Kidney epithelial cell (primary cell): ENCODE results near the gene C6orf47. TPM values are rescaled to one million over a fixed set of nuclear protein-coding genes. Genes with fewer than 3 reads are reported as not detected.

ENCODE experiments used
- DNase-seq: peaks from one replicate; pipeline ENCODE4 v3.0.0-alpha.2; 2010; ENCODE audit warnings: low read depth
- H3K27me3 ChIP-seq: 2 replicates; pipeline ENCODE4 v1.6.0; 2011; ENCODE audit warnings: low read length; ENCODE audit not compliant: control insufficient read depth, insufficient read depth
- H3K36me3 ChIP-seq: 2 replicates; pipeline ENCODE4 v1.5.1; 2011; ENCODE audit warnings: low read length; ENCODE audit not compliant: control insufficient read depth, insufficient read depth
- H3K4me3 ChIP-seq: 2 replicates; pipeline ENCODE4 v1.5.1; 2011; ENCODE audit warnings: low read depth, mild to moderate bottlenecking, control low read depth, low read length
- CTCF ChIP-seq: IDR thresholded peaks from 2 replicates; pipeline ENCODE4 v1.5.1; 2011; ENCODE audit warnings: mild to moderate bottlenecking, moderate library complexity, low read length, control low read depth, inconsistent platforms; ENCODE audit not compliant: insufficient read depth, poor library complexity, severe bottlenecking
- total RNA-seq: library from RNA; depleted of rRNA; stranded (reverse); fragments of >200 nt; gene quantifications from 2 replicates; pipeline ENCODE4 v1.2.3, GENCODE V29; 2015

The C6orf47 gene
- total RNA-seq, 1 donor from 2014 or later, result 24.9 TPM

- DNase-seq, result no peak
- no peak overlapping the region for H3K4me3 ChIP-seq
These were observed 23.0 kb upstream of the C6orf47 start for GRCh38 chr6:31683591-31683990.

GRCh38 chr6:31681135-31681671 lies 20.6 kb upstream of the C6orf47 start:
- Histone ChIP-seq H3K36me3 (no peaks in the 10 kb centered on the region), H3K4me3 (peak overlapping the region; percentile 14), H3K27me3 (no peaks in the 10 kb centered on the region)
- TF ChIP-seq CTCF, result no peak
- DNase-seq, result peak; percentile 26

More at GRCh38 chr6:31683591-31683990, 23.0 kb upstream of the C6orf47 start:
- H3K27me3 ChIP-seq, result no peaks in the 10 kb centered on the region
- H3K36me3 ChIP-seq, result no peaks in the 10 kb centered on the region
- no peak for TF ChIP-seq CTCF

GRCh38 chr6:31680226-31681134 lies 19.9 kb upstream of the C6orf47 start, which contains the start of gene LY6G5C:
LY6G5C (minus strand) TSS chr6:31681067; CDS start chr6:31680373, 694 bp downstream.
- TF ChIP-seq CTCF, result peak; percentile 88
- peak; percentile 59 for DNase-seq
- Histone ChIP-seq H3K27me3 (no peaks in the 10 kb centered on the region), H3K36me3 (no peaks in the 10 kb centered on the region), H3K4me3 (peak within 1 kb of the TSS; percentile 14)

GRCh38 chr6:31677955-31678354 lies 17.4 kb upstream of the C6orf47 start:
- TF ChIP-seq CTCF, result no peak
- peaks cover 1% of the 10 kb centered on the region for H3K36me3 ChIP-seq
- no peak for DNase-seq

GRCh38 chr6:31676904-31677303 lies 16.3 kb upstream of the C6orf47 start:
- H3K4me3 ChIP-seq, result no peak overlapping the region
- H3K27me3 ChIP-seq, result no peaks in the 10 kb centered on the region
- peaks cover 1% of the 10 kb centered on the region for H3K36me3 ChIP-seq
- TF ChIP-seq CTCF, result no peak
- DNase-seq, result no peak

More at GRCh38 chr6:31677955-31678354, 17.4 kb upstream of the C6orf47 start:
- Histone ChIP-seq H3K27me3 (no peaks in the 10 kb centered on the region), H3K4me3 (no peak overlapping the region)
